NCI-H187 (cell line): ENCODE results near the gene NOC4L.

ENCODE experiments used
- DNase-seq, 2 experiments: peaks; one replicate each; lab custom pipeline; 2025; lab: John Stamatoyannopoulos, UW

NOC4L gene

GRCh38 chr12:132156573-132157325 is 12.5 kb downstream of the NOC4L start:
- DNase-seq = no peak

- DNase-seq = no peak
Measured at GRCh38 chr12:132157733-132158409, 13.6 kb downstream of the NOC4L start.

- no peak for DNase-seq
Measured at GRCh38 chr12:132158677-132159554, 14.7 kb downstream of the NOC4L start.

- DNase-seq = no peak
Measured at GRCh38 chr12:132159555-132160003, 15.3 kb downstream of the NOC4L start.

GRCh38 chr12:132160016-132160415 is 15.8 kb downstream of the NOC4L start:
- no peak for DNase-seq

GRCh38 chr12:132160601-132161035 is 16.4 kb downstream of the NOC4L start:
- no peak for DNase-seq

- no peak for DNase-seq
Measured at GRCh38 chr12:132161036-132161781, 17.0 kb downstream of the NOC4L start.

- DNase-seq = no peak
Measured at GRCh38 chr12:132161796-132162507, 17.7 kb downstream of the NOC4L start.

- no peak for DNase-seq
Measured at GRCh38 chr12:132162508-132163031, 18.3 kb downstream of the NOC4L start.

GRCh38 chr12:132163041-132163910 is 19.0 kb downstream of the NOC4L start:
- DNase-seq = no peak

GRCh38 chr12:132163911-132164288 is 19.6 kb downstream of the NOC4L start:
- DNase-seq = no peak

- no peak for DNase-seq
Measured at GRCh38 chr12:132164426-132164825, 20.2 kb downstream of the NOC4L start.

- DNase-seq = no peak
Measured at GRCh38 chr12:132165584-132165983, 21.3 kb downstream of the NOC4L start.

- DNase-seq = no peak
Measured at GRCh38 chr12:132166093-132166492, 21.8 kb downstream of the NOC4L start.

GRCh38 chr12:132166801-132167591 is 22.7 kb downstream of the NOC4L start:
- DNase-seq = no peak

- no peak for DNase-seq
Measured at GRCh38 chr12:132167611-132168310, 23.5 kb downstream of the NOC4L start.

- no peak for DNase-seq
Measured at GRCh38 chr12:132168311-132169031, 24.2 kb downstream of the NOC4L start.

- no peak for DNase-seq
Measured at GRCh38 chr12:132169376-132169775, 25.1 kb downstream of the NOC4L start.
